8988T (cell line): Measurements from ENCODE around the gene DCBLD1.
"Not testable (repeated sequence)": the region's sequence is repeated elsewhere in the genome, so short reads cannot be mapped to it uniquely, and the experiment has no call there.

Source experiments
- DNase-seq: peaks from one replicate; pipeline ENCODE4 v3.0.0; 2011

DCBLD1 gene

DNA sequence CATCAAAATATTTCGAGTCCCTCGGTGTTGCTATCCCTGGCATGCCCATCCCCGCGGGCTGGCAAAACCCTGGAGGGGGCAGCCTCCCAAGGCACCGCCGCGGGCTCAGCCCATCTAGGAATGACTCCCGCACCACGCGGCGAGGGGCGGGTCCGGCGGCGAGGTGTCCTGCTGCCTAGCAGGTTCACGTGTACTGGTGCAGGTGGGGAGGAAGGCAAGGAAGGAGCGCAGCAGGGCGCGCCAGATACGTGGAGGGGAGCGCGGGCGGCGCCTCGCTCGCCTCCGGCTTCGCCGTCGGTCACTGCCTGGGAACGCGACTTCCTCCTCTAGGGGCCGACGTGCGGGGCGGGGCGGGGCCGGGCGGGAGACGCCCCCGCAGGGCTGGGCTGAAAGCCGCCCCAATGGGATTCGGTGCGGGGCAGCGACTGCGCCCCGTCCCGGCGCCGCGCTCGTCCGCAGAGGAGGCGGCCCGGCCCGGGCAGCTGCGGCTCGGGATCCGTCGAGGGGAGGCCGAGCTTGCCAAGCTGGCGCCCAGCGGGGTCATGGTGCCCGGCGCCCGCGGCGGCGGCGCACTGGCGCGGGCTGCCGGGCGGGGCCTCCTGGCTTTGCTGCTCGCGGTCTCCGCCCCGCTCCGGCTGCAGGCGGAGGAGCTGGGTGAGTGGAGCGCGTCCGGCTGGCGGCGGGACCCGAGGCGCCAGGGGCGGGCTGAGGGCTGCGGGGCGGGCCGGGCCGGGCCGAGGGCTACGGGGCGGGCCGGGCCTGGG, at the start of gene DCBLD1:
Gene DCBLD1 (plus strand): TSS at position 435 of the 764 bp plus-strand sequence. CDS start 108 bp downstream, at position 543.
- DNase-seq, result peak; percentile 80

- no peak for DNase-seq
These were observed 41.6 kb upstream of the DCBLD1 start for GRCh38 chr6:117440706-117441525.

DNA sequence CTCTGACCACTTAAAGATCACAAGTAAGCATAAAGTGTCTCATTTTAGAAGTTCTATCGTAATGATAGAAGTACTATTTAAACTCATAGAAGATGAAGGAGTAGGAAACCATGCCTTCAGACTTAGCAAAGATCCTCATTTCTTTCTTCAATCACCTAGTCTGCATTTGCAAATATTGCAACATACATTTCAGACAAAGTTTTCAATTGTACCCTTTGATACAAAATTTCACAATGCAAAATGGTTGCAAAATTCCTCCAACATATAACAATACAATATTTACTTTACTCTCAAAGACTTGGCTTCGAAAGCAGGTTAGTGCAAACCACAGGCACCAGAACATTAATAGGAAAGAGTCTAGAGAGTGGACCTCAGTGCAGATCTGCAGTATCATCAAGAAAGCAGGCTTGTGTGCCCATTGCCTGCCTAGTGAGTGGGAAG, 40.6 kb upstream of the DCBLD1 start:
- no peak for DNase-seq

DNA sequence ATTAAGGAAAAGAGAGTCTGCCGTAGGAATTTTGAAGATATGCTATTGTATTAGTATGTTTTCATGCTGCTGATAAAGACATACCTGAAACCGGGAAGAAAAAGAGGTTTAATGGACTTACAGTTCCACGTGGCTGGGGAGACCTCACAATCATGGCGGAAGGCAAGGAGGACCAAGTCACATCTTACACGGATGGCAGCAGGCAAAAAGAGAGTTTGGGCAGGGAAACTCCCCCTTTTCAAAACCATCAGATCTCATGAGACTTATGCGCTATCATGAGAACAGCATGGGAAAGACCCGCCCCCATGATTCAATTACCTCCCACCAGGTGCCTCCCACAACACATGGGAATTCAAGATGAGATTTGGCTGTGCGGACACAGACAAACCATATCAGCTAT, 40.2 kb upstream of the DCBLD1 start:
- not testable (repeated sequence) for DNase-seq

GRCh38 chr6:117444600-117444999, 37.9 kb upstream of the DCBLD1 start:
- no peak for DNase-seq

- no peak for DNase-seq
These were observed 35.6 kb upstream of the DCBLD1 start for GRCh38 chr6:117446861-117447260.

GRCh38 chr6:117448011-117448410, 34.5 kb upstream of the DCBLD1 start:
- no peak for DNase-seq

DNA sequence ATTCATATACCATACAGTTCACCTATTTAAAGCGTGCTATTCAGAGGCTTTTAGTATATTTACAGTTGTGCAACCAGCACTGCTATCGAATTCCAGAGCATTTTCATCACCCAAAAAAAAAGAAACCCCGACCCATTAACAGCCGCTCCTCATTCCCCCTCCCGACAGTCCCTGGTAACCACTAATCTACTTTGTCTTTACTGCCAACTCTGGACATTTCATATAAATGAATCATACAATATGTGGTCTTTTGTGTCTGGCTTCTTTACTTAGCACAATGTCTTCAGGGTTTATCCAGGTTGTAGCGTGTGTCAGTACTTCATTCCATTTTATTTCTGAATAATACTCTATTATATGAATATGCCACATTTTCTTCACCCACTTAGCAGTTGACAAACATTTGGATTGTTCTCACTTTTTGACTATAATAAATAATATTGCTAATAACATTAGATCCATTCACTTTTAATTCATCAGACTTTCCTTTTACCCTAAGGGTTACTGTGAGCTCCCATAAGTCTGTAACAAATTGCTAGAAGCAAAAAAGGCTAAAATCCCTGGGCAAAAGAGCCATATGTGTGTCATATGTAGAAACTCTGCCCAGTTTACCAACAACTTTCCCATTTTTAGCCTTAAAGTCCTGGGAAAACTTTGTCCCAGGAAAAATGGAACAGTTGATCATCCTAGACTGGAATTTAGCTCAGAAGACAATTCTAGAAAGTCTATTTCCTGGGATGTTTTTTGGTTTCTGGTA, 33.6 kb upstream of the DCBLD1 start:
- no peak for DNase-seq

- no peak for DNase-seq
These were observed 32.7 kb upstream of the DCBLD1 start for GRCh38 chr6:117449549-117450439.

GRCh38 chr6:117451671-117452070, 30.8 kb upstream of the DCBLD1 start:
- DNase-seq, result no peak

- DNase-seq, result no peak
These were observed 26.2 kb upstream of the DCBLD1 start for GRCh38 chr6:117456250-117456649.

GRCh38 chr6:117456998-117457397, 25.5 kb upstream of the DCBLD1 start:
- no peak for DNase-seq

- DNase-seq, result no peak
These were observed 23.1 kb upstream of the DCBLD1 start for GRCh38 chr6:117459204-117459944.

DNA sequence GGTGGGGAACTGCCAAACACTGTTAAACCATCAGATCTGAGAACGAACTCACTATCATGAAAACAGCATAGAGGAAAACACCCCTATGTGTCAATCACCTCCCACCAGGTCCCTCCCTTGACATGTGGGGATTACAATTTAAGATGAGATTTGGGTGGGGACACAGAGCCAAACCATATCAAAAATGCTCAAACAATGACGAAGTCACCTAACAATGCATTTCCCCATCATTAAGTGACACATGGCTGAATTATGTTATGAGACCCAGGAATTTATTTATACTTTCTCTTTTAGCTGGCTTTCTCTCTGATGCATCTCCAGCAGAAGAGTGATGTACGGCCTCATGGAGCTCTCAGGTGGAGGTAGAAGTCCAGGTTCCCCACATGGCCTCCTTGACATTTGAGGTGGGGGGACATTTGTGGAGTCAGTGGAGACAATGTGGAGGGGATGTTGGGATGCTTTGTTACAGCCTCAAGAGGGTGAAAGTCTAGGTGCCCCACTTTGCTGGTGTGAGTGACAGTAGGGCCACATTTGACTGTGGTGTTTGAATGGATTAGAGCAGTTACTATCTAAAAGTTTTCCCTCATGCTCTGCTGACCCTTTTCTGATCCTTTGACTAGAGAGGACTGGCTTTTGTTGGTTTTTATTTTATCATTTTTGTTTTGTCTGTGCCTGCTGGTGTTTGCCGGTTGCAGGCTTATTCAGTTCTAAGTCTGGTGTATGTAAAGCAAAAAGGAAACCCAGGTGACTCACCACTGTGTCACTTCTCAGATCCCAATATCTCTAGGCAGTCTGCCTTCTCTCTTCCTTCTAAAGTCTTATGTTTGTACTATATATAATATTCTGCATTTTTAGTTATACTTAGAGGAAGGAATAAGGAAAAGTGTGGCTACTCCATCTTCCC, 18.5 kb upstream of the DCBLD1 start:
- no peak for DNase-seq

DNA sequence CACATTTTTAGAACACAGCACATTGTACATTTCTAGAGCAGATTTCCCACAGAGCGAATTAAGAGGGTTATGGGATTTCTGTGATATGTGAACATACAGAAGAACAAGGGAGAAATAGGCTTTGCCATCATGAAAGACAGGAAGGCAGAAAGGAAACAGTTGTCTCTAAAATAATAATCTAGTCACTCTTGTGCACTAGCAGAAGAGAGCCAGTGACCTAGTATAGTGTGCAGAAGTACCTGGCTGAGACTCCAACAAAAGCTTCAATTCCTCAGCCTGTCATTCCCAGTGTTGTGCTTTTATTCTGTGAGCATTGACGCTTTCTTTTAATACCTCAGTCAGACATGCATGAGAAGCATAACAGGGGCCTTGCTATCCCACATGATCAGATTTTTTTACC, 17.8 kb upstream of the DCBLD1 start:
- no peak for DNase-seq

- no peak for DNase-seq
These were observed 16.8 kb upstream of the DCBLD1 start for GRCh38 chr6:117465691-117466090.

GRCh38 chr6:117467876-117468275, 14.6 kb upstream of the DCBLD1 start:
- no peak for DNase-seq

GRCh38 chr6:117468527-117468926, 13.9 kb upstream of the DCBLD1 start:
- not testable (repeated sequence) for DNase-seq

DNA sequence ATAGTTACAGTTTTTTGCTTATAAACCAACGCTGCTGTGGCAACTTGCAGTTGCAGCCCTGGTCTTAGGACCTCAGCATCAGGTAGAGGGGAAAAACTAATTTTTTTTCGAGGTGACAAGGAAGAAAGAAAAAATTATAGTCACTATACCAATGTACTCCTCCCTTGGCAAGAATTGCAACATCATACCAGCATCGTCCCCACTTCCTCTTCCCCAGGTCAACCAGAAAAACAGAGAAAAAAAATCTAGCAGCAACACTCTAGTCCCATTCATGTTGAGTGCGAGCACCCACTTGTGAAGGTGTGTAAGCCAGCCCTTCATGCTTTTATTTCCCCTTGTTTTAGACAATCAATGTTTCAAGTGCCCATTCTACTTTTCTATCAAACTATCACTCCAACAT, 13.1 kb upstream of the DCBLD1 start:
- no peak for DNase-seq

DNA sequence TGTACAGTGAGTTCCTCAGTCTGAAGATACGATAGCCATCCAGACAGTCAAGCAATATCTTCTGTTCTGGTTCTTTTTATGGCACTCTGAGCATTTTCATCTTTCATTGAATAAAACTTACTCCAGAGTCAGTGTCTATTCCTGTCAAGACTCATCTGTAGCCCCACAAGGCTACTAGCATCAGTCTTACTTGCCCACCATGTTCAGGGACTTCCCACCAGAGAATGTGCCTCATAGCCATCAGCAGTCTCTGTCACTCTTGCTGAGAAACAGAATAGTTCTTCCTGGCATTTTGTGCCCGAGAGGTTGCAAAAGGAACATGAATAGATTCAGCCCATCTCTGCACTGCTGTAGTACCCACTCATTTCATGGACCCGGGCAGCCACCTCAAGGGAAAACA, 12.7 kb upstream of the DCBLD1 start:
- no peak for DNase-seq
